GM23248 (cell line): ENCODE results near the gene CAPN11. TPM values are rescaled to one million over a fixed set of nuclear protein-coding genes. Genes with fewer than 3 reads are reported as not detected.
"Not testable (repeated sequence)": the region's sequence is repeated elsewhere in the genome, so short reads cannot be mapped to it uniquely, and the experiment has no call there.

Experiments
- DNase-seq: peaks from one replicate; pipeline ENCODE4 v3.0.0-alpha.2; 2015
- H2AFZ ChIP-seq: fragments of 200-600 bp; sonication (generic); 2 replicates; pipeline ENCODE4 v1.6.1; 2016; ENCODE audit warnings: antibody characterized with exemption
- H3F3A ChIP-seq: fragments of 200-600 bp; sonication (generic); 2 replicates; pipeline ENCODE4 v1.6.1; 2016; ENCODE audit warnings: mild to moderate bottlenecking, antibody characterized with exemption, mixed run types; ENCODE audit not compliant: insufficient read depth
- H3K27ac ChIP-seq: fragments of 200-600 bp; sonication (generic); 2 replicates; pipeline ENCODE4 v1.5.1; 2016; ENCODE audit warnings: mild to moderate bottlenecking
- H3K27me3 ChIP-seq: fragments of 200-600 bp; sonication (generic); replicated peaks from 2 replicates; pipeline ENCODE4 v1.6.1; 2016; ENCODE audit warnings: mild to moderate bottlenecking; ENCODE audit not compliant: insufficient read depth
- H3K36me3 ChIP-seq: fragments of 200-600 bp; sonication (generic); 2 replicates; pipeline ENCODE4 v1.6.1; 2016; ENCODE audit warnings: low read depth, mild to moderate bottlenecking
- H3K4me1 ChIP-seq: fragments of 200-600 bp; sonication (generic); 2 replicates; pipeline ENCODE4 v1.6.1; 2016; ENCODE audit warnings: mild to moderate bottlenecking; ENCODE audit not compliant: insufficient read depth
- H3K4me2 ChIP-seq: fragments of 200-600 bp; sonication (generic); one replicate; pipeline ENCODE4 v1.6.1; 2016; ENCODE audit warnings: mild to moderate bottlenecking; ENCODE audit not compliant: unreplicated experiment
- H3K4me3 ChIP-seq: fragments of 200-600 bp; sonication (generic); 2 replicates; pipeline ENCODE4 v1.5.1; 2016; ENCODE audit warnings: mild to moderate bottlenecking
- H3K79me2 ChIP-seq: fragments of 200-600 bp; sonication (generic); 2 replicates; pipeline ENCODE4 v1.6.1; 2016; ENCODE audit warnings: mild to moderate bottlenecking; ENCODE audit not compliant: insufficient read depth
- H3K9ac ChIP-seq: fragments of 200-600 bp; sonication (generic); 2 replicates; pipeline ENCODE4 v1.6.1; 2016; ENCODE audit warnings: mild to moderate bottlenecking
- H3K9me2 ChIP-seq: fragments of 200-600 bp; sonication (generic); 2 replicates; pipeline ENCODE4 v1.6.1; 2016; ENCODE audit warnings: mixed run types, mild to moderate bottlenecking, moderate library complexity; ENCODE audit not compliant: insufficient read depth
- H3K9me3 ChIP-seq: fragments of 200-600 bp; sonication (generic); one replicate; pipeline ENCODE4 v1.6.1; 2017; ENCODE audit warnings: low read depth
- H4K20me1 ChIP-seq: fragments of 200-600 bp; sonication (generic); 2 replicates; pipeline ENCODE4 v1.6.0; 2016; ENCODE audit not compliant: insufficient read depth
- EZH2 ChIP-seq: fragments of 200-600 bp; sonication (generic); IDR thresholded peaks from 2 replicates; pipeline ENCODE4 v1.6.1; 2018; ENCODE audit warnings: antibody characterized with exemption, mild to moderate bottlenecking; ENCODE audit not compliant: insufficient read depth, poor library complexity, severe bottlenecking
- EZH2phosphoT487 ChIP-seq: fragments of 200-600 bp; sonication (generic); IDR thresholded peaks from 2 replicates; pipeline ENCODE4 v1.6.1; 2018; ENCODE audit warnings: antibody characterized with exemption, moderate library complexity, mild to moderate bottlenecking, low read depth; ENCODE audit not compliant: insufficient read depth
- WGBS, 2 experiments: methylation state at CpG; one replicate each; pipeline ENCODE4 v1.1.6; 2015 to 2017; ENCODE audit warnings: low lambda C conversion rate in 2 of 2, low coverage in 1 of 2; ENCODE audit errors: missing lambda C conversion rate in 2 of 2; 5-methylcytosine and 5-hydroxymethylcytosine counted together
- in situ Hi-C: fragments of 300-500 bp; cut with MboI; formaldehyde crosslinking; loops from 2 replicates; pipeline ENCODE4 v1.15.0; 2020
- polyA plus RNA-seq: library from polyadenylated mRNA; unstranded; fragments of >200 nt; fragmentation: Nextera tagmentation; extraction: Ambion mirVana; gene quantifications from 2 replicates; pipeline ENCODE4 v1.2.1, GENCODE V29; 2016
- total RNA-seq: library from RNA; depleted of rRNA; stranded (reverse); fragments of >200 nt; shearing (Covaris generic); gene quantifications from 2 replicates; pipeline ENCODE4 v1.2.3, GENCODE V29; 2014

The CAPN11 gene
- total and polyA plus RNA-seq, 2 experiments from 2014 or later: not detected

DNA sequence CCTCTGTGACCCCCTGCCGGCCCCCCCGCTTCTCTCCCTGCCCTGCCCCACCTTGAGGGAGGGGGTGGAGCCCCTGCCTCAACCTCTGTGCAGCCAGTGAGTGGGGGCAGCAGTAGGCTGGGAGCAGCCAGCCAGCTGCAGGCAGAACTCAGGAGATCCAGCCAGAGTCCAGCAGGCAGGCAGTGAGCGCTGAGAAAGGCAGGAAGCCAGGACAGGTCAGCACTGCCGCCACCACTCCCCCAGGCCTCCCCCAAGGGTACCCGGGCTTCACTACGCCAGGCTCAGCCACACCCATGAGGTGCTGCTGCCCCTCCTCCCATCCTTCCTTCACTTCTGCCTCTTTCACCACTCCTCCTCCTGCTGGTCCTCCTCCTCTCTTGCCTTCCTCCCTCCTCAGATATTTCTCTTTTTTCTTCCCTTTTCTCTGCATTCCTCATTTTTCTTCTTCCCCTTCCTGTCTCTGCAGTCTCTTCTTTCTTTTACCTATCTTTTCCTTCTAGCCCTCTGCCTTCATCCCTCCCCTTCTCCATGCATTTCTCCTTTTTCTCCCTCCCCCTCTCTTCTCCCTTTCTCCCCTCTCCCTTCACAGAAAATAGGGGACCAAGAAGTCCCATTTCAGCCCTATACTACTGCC lies 19.8 kb upstream of the CAPN11 start:
- Histone ChIP-seq H3K27me3 (no peaks in the 10 kb centered on the region), H3K27ac (no peak overlapping the region), H3F3A (no peaks in the 10 kb centered on the region), H3K9me3 (no peaks in the 10 kb centered on the region), H3K9ac (no peak overlapping the region), H2AFZ (no peak overlapping the region), H3K4me1 (no peaks in the 10 kb centered on the region), H4K20me1 (no peaks in the 10 kb centered on the region), H3K9me2 (no peaks in the 10 kb centered on the region), H3K36me3 (0 out of 2 replicates have a peak, but pooled peaks cover 4% of the 10 kb centered on the region), H3K4me3 (no peak overlapping the region), H3K79me2 (no peaks in the 10 kb centered on the region), H3K4me2 (no peak overlapping the region)
- TF ChIP-seq EZH2phosphoT487: no peak
- no peak for TF ChIP-seq EZH2
- no peak for DNase-seq
- WGBS, 2 experiments: 76 to 81% methylated on average over 4 to 6 of the region's 6 CpGs
- in situ Hi-C loops: no loop called here

DNA sequence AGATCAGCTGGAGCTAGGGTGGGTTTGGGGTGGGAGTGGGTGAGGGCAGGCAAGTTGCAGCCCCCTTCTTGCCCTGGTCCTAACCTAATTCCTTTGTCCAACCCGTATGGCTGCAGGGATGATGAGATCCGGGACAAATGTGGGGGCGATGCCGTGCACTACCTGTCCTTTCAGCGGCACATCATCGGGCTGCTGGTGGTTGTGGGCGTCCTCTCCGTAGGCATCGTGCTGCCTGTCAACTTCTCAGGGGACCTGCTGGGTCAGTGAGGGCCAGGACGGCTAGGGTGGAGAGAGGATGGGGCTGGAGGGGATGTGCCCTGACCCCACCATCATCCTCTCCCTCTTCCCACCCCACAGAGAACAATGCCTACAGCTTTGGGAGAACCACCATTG lies 19.3 kb upstream of the CAPN11 start:
- Histone ChIP-seq H2AFZ (no peak overlapping the region), H3F3A (no peaks in the 10 kb centered on the region), H3K27me3 (no peaks in the 10 kb centered on the region), H3K27ac (no peak overlapping the region), H3K9ac (no peak overlapping the region), H3K4me2 (no peak overlapping the region), H4K20me1 (no peaks in the 10 kb centered on the region), H3K9me3 (no peaks in the 10 kb centered on the region), H3K4me1 (no peaks in the 10 kb centered on the region), H3K4me3 (no peak overlapping the region), H3K79me2 (no peaks in the 10 kb centered on the region), H3K36me3 (0 out of 2 replicates have a peak, but pooled peaks cover 4% of the 10 kb centered on the region), H3K9me2 (no peaks in the 10 kb centered on the region)
- no peak for TF ChIP-seq EZH2
- no peak for TF ChIP-seq EZH2phosphoT487
- 87 to 90% methylated on average over 5 to 10 of the region's 10 CpGs for WGBS, 2 experiments
- in situ Hi-C loops: no loop called here
- DNase-seq: no peak

DNA sequence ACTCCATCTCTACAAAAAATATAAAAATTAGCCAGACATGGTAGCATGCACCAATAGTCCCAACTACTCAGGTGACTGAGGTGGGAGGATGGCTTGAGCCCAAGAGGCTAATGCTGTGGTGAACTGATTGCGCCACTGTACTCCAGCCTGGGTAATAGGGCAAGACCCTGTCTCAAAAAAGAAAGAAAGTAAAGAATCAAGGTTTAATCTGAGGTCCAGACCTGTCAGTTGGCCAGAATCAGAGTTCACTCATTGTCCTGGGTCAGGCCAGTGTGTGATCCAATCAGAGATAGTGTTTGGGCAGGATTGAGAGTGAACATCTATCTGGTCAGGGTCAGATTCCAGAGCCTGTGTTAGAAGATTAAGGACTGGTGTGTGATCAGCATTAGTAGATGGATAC lies 15.8 kb upstream of the CAPN11 start:
- Histone ChIP-seq H4K20me1 (no peaks in the 10 kb centered on the region), H3K4me2 (no peak overlapping the region), H3K4me3 (no peak overlapping the region), H3K27ac (no peak overlapping the region), H3F3A (no peaks in the 10 kb centered on the region), H3K9ac (no peak overlapping the region), H3K79me2 (no peaks in the 10 kb centered on the region), H2AFZ (no peak overlapping the region), H3K27me3 (no peaks in the 10 kb centered on the region), H3K9me2 (no peaks in the 10 kb centered on the region), H3K4me1 (no peaks in the 10 kb centered on the region), H3K36me3 (0 out of 2 replicates have a peak, but pooled peaks cover 4% of the 10 kb centered on the region), H3K9me3 (no peaks in the 10 kb centered on the region)
- TF ChIP-seq EZH2phosphoT487: no peak
- no peak for TF ChIP-seq EZH2
- in situ Hi-C loops: no loop called here
- 45 to 50% methylated on average over 1 of the region's 1 CpG for WGBS, 2 experiments
- no peak for DNase-seq

DNA sequence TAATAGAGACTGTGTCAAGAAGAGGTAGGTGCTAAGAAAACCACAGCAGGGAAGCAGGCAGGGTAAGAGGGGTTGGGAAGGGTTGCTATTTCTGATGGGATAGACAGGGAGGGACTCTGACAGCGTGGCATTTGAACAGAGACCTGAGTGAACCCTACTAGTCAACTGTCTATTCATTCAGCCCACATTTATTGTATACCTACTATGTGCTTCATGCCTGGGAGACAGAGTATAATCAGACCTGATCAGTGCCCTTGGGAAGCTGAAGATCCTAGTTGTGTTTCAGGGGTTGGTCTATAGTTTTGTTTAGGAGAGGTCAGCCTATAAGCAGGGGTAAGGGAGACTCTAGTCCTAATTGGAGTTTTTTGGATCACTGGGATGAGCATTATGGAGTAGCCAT lies 14.9 kb upstream of the CAPN11 start:
- Histone ChIP-seq H3K4me1 (no peaks in the 10 kb centered on the region), H2AFZ (no peak overlapping the region), H3F3A (no peaks in the 10 kb centered on the region), H3K4me3 (no peak overlapping the region), H3K27me3 (no peaks in the 10 kb centered on the region), H3K27ac (no peak overlapping the region), H3K9me3 (no peaks in the 10 kb centered on the region), H3K36me3 (0 out of 2 replicates have a peak, but pooled peaks cover 4% of the 10 kb centered on the region), H3K79me2 (no peaks in the 10 kb centered on the region), H3K4me2 (no peak overlapping the region), H4K20me1 (no peaks in the 10 kb centered on the region), H3K9me2 (no peaks in the 10 kb centered on the region), H3K9ac (no peak overlapping the region)
- WGBS, 2 experiments: 52 to 63% methylated on average over 1 of the region's 1 CpG
- DNase-seq: no peak
- TF ChIP-seq EZH2phosphoT487: no peak
- no peak for TF ChIP-seq EZH2
- in situ Hi-C loops: no loop called here

DNA sequence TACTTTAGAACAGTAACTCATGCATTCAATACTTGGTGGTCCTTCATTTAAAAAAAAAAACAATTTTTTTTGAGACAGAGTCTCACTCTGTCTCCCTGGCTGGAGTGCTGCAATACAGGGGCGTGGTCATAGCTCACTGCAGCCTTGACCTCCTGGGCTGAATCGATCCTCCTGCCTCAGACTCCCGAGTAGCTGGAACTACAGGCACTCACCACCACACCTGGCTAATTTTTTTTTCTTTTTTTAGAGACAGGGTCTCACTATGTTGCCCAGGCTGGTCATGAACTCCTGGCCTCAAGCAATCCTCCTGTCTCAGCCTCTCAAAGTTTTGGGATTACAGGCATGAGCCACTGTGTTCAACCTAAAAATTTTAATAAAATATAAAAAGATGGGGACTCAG lies 14.1 kb upstream of the CAPN11 start:
- H3K4me1 ChIP-seq, H3K79me2 ChIP-seq, H3K9me3 ChIP-seq, H3K27me3 ChIP-seq, H3K9ac ChIP-seq, DNase-seq, H3F3A ChIP-seq, H4K20me1 ChIP-seq, H3K4me3 ChIP-seq, H3K36me3 ChIP-seq, H3K4me2 ChIP-seq, in situ Hi-C loops, H3K9me2 ChIP-seq, H3K27ac ChIP-seq, H2AFZ ChIP-seq: not testable (repeated sequence)
- 48 to 52% methylated on average over 3 of the region's 3 CpGs for WGBS, 2 experiments
